Effector memory CD4-positive, alpha-beta T cell (primary cell): ENCODE measurements around the gene RNF112.

Experiments
- DNase-seq, 3 donors: peaks; one replicate each; pipeline ENCODE4 v3.0.0-alpha.2; 2020
- H3K27ac ChIP-seq: 2 replicates; pipeline ENCODE4 v1.7.0; 2013; ENCODE audit warnings: mild to moderate bottlenecking, low read length, moderate library complexity; ENCODE audit not compliant: insufficient read depth, poor library complexity, severe bottlenecking
- H3K27me3 ChIP-seq: replicated peaks from 2 replicates; pipeline ENCODE4 v1.7.0; 2013; ENCODE audit warnings: mild to moderate bottlenecking, low read length; ENCODE audit not compliant: insufficient read depth, control insufficient read depth, poor library complexity, severe bottlenecking
- H3K36me3 ChIP-seq: 2 replicates; pipeline ENCODE4 v1.7.0; 2013; ENCODE audit warnings: mild to moderate bottlenecking, low read length, moderate library complexity; ENCODE audit not compliant: control insufficient read depth, insufficient read depth
- H3K4me1 ChIP-seq: 2 replicates; pipeline ENCODE4 v1.7.0; 2013; ENCODE audit warnings: low read length, mild to moderate bottlenecking; ENCODE audit not compliant: control insufficient read depth, insufficient read depth, poor library complexity, severe bottlenecking
- H3K4me3 ChIP-seq: 2 replicates; pipeline ENCODE4 v1.7.0; 2013; ENCODE audit warnings: low read length, low read depth, mild to moderate bottlenecking; ENCODE audit not compliant: insufficient read depth, poor library complexity, severe bottlenecking
- H3K9me3 ChIP-seq: 2 replicates; pipeline ENCODE4 v1.7.0; 2013; ENCODE audit warnings: mild to moderate bottlenecking, low read length, moderate library complexity; ENCODE audit not compliant: control insufficient read depth

RNF112 gene

DNA sequence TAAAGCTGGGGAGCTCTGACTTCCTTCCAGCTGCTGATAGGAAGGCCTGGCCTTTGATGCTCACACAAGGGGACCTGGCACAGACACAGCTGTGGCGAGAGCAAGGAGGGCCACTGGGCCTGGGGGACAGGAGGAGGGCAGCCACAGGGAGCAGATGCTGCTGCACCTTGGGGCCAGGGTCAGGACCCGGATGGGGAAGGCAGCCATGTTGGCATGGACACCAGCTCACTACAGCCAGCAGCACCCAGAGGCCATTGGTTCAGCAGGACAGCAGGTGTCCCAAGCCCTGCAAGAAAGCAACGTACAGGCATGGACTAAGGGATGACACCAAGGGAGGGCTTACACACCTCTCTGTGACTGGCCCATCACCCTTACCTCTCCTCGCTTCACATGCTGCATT lies 8.0 kb upstream of the RNF112 start:
- no peaks in the 10 kb centered on the region for H3K27me3 ChIP-seq
- DNase-seq, result no peak
- H3K4me1 ChIP-seq, result no peaks in the 10 kb centered on the region
- H3K4me3 ChIP-seq, result no peak overlapping the region
- H3K27ac ChIP-seq, result no peak overlapping the region
- H3K36me3 ChIP-seq, result no peaks in the 10 kb centered on the region
- no peaks in the 10 kb centered on the region for H3K9me3 ChIP-seq

DNA sequence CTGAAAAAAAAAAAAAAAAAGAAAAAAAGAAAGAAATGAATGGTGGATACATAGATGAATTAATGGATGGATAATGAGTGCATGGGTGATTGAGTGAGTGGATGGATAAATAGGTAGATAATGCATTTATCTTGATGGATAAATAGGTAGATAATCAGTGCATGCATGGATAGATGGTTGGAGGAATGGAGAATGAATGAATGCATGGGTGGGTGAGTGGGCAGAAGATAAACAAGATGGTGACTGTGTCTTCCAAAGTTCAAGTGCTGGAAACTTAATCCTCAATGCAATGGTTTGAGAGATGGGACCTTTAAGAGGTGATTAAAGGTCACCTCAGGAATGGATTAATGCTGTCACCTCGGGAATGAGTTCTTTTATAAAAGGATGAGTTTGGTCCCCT lies 6.8 kb upstream of the RNF112 start:
- no peak for DNase-seq
- no peaks in the 10 kb centered on the region for H3K9me3 ChIP-seq
- no peak overlapping the region for H3K27ac ChIP-seq
- H3K36me3 ChIP-seq, result no peaks in the 10 kb centered on the region
- no peaks in the 10 kb centered on the region for H3K4me1 ChIP-seq
- no peaks in the 10 kb centered on the region for H3K27me3 ChIP-seq
- H3K4me3 ChIP-seq, result no peak overlapping the region

DNA sequence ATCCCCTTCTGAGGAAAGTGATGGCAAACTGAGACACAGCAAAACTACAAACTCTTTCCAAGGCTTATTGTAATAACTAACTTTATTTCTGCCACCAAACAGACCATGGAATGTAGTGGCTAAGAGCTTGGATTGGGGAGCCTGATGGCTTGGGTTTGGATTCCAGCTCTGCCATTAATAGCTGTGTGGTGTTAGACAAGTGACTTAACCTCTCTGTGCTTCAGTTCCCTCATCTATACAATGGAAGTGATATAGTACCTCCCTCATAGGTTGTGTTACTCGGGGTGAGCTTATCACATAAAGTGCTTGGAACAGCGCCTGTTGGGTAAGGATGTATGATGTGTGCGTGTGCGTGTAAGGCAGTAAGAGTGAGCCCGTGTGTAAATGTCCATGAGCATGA lies 5.9 kb upstream of the RNF112 start:
- Histone ChIP-seq H3K9me3 (no peaks in the 10 kb centered on the region), H3K4me1 (no peaks in the 10 kb centered on the region), H3K27ac (no peak overlapping the region), H3K36me3 (no peaks in the 10 kb centered on the region), H3K27me3 (no peaks in the 10 kb centered on the region), H3K4me3 (no peak overlapping the region)
- DNase-seq, result no peak

DNA sequence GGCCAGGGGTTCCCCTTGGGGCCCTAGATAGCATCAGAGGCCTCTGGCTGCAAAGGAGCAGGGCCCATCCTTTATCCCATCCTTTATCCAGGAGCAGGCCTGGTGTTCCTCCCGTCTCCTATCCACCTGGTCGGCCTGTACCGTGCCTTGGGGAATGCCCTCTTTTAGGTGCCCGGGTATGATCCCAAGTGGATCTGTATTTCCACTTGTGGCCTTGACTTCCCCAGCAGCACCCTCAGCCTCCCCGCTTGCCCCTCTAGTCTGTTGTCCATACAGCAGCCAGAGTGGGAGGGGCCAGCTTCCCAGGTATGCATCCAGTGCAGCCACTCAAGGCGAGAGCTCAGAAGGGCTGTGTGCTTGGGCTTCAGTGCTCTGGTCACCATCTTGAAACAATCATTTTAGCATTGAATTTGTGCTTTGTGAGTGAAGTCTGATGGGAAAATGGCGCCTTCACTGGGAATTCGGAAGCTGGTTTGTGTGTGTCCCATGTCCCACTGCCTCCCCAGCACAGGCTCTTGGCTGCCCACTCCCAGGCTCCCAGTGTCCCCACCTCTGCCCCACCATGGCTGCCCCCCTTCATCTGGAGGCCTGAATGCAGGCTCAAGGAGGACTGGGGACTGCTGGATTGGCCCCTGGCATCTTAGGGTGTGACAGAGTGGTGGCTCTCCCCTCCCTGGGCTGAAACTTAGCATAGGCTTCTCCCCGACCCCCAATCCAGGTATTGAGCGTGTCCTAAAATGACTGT lies 3.3 kb upstream of the RNF112 start:
- DNase-seq, result no peak
- H3K4me1 ChIP-seq, result no peaks in the 10 kb centered on the region
- no peaks in the 10 kb centered on the region for H3K36me3 ChIP-seq
- no peaks in the 10 kb centered on the region for H3K27me3 ChIP-seq
- H3K27ac ChIP-seq, result no peak overlapping the region
- no peak overlapping the region for H3K4me3 ChIP-seq
- H3K9me3 ChIP-seq, result no peaks in the 10 kb centered on the region

DNA sequence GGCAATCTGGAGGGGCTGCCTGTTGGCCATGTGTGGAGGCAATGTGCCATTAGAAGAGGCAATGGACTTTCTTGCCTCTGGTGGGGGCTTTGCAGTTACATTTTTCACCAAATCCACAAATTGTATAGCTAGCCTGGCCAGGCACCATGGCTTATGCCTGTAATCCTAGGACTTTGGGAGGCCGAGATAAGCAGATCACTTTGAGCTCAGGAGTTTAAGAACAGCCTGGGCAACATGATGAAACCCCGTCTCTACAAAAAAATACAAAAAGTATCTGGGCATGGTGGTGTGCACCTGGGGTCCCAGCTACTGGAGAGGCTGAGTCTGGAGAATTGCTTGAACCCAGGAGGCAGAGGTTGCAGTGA lies 2.7 kb upstream of the RNF112 start:
- Histone ChIP-seq H3K4me3 (no peak overlapping the region), H3K27ac (no peak overlapping the region), H3K4me1 (no peaks in the 10 kb centered on the region), H3K36me3 (no peaks in the 10 kb centered on the region), H3K27me3 (no peaks in the 10 kb centered on the region), H3K9me3 (no peaks in the 10 kb centered on the region)
- no peak for DNase-seq

DNA sequence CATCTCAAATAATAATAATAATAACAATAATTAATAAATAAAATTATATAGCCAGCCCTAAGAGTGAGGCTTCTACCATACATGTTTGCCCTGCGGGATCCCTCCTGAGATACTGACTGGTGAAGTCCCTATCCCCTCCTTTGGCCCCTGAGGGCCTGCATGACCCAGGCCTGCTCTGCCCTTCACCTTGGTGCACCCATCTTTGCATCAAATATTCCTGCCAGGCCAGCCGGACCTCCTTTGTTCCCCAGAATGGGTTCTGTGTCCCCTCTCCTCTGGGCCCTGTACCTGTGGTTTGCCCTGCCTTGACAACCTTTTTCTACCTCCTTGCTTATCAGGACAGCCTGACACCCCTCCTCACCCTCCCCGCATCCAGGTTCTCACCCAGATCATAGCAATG lies 2.0 kb upstream of the RNF112 start:
- H3K36me3 ChIP-seq, result no peaks in the 10 kb centered on the region
- DNase-seq, result no peak

GRCh38 chr17:19409509-19409908 lies 1.5 kb upstream of the RNF112 start:
- Histone ChIP-seq H3K4me3 (no peak overlapping the region), H3K36me3 (no peaks in the 10 kb centered on the region), H3K4me1 (no peaks in the 10 kb centered on the region), H3K27ac (no peak overlapping the region), H3K27me3 (no peaks in the 10 kb centered on the region), H3K9me3 (no peaks in the 10 kb centered on the region)
- DNase-seq, result no peak

More for the DNA sequence above, 2.0 kb upstream of the RNF112 start:
- H3K9me3 ChIP-seq, result no peaks in the 10 kb centered on the region
- H3K27me3 ChIP-seq, result no peaks in the 10 kb centered on the region
- H3K4me3 ChIP-seq, result no peak overlapping the region
- H3K4me1 ChIP-seq, result no peaks in the 10 kb centered on the region
- no peak overlapping the region for H3K27ac ChIP-seq

DNA sequence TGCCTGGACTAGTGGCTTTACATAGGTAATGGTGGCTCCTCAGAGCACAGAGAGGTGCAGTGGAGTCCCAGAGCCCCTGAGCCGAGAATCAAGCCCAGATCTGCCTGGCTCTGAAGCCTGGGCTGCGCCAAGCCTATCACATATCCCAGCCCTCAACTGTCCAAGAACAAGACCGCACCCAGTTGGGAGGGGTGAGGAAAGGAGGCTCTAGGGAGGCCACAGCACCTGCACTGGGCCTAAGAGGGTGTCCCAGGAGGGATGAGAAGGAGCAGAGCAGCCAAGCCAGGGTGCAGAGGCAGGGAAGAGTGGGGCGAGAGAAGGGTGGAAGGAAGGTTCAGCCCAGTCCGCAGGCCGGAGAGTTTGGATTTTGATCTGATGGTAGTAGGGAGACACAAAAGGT lies 941 bp upstream of the RNF112 start:
- no peaks in the 10 kb centered on the region for H3K27me3 ChIP-seq
- H3K9me3 ChIP-seq, result no peaks in the 10 kb centered on the region
- H3K27ac ChIP-seq, result no peak overlapping the region
- DNase-seq, result no peak
- no peaks in the 10 kb centered on the region for H3K4me1 ChIP-seq
- H3K4me3 ChIP-seq, result no peak overlapping the region
- H3K36me3 ChIP-seq, result no peaks in the 10 kb centered on the region

DNA sequence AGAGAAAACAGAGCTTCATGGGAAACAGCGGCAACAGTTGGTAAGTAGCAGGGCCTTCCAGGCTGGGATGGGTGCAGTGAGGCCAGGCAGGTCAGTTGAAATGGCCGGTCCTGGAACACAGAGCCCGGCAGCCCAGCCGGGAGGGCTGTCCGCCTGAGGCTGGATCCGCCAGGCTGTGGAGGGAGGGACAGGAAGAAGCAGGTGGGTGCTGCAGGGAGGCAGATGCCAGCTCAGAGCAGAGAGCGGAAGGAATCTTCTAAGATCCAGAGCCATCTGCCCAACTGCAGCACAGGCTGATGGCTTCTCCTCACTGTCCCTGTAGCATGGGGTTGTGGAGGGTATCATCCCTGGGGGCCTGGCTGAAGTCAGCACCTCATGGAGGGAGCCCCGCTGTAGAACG lies 599 bp downstream of the RNF112 start:
- H3K9me3 ChIP-seq, result no peaks in the 10 kb centered on the region
- H3K27me3 ChIP-seq, result no peaks in the 10 kb centered on the region
- no peak overlapping the region for H3K4me3 ChIP-seq

DNA sequence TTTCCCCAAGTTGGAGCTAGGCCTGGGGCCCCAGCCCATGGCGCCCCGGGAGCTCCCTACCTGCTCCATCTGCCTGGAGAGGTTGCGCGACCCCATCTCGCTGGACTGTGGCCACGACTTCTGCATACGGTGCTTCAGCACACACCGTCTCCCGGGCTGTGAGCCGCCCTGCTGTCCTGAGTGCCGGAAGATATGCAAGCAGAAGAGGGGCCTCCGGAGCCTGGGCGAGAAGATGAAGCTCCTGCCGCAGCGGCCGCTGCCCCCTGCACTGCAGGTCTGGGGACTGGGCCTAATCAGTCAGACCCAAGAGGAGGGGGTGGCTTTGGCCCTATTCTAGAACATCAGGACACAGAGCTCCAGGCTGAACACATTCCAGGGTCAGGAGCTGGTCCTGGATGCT lies 1.5 kb downstream of the RNF112 start:
- no peaks in the 10 kb centered on the region for H3K27me3 ChIP-seq
- no peaks in the 10 kb centered on the region for H3K4me1 ChIP-seq
- H3K27ac ChIP-seq, result no peak overlapping the region
- DNase-seq, result no peak
- H3K4me3 ChIP-seq, result no peak overlapping the region
- H3K36me3 ChIP-seq, result no peaks in the 10 kb centered on the region
- no peaks in the 10 kb centered on the region for H3K9me3 ChIP-seq

More for the DNA sequence above, 599 bp downstream of the RNF112 start:
- no peaks in the 10 kb centered on the region for H3K4me1 ChIP-seq
- DNase-seq, result no peak
- no peak overlapping the region for H3K27ac ChIP-seq
- no peaks in the 10 kb centered on the region for H3K36me3 ChIP-seq
